HL-60 (cell line): Measurements from ENCODE around the gene TMEM163.
"Not testable (repeated sequence)": the region's sequence is repeated elsewhere in the genome, so short reads cannot be mapped to it uniquely, and the experiment has no call there.

ENCODE experiments used
- DNase-seq, 2 experiments: peaks; one replicate each; pipeline ENCODE4 v3.0.0-alpha.2; 2010 to 2020; ENCODE audit warnings: low read depth in 1 of 2, low spot score in 1 of 2
- H3K27ac ChIP-seq: fragments of 250-450 bp; sonication (Bioruptor Pico); replicated peaks from 2 replicates; pipeline ENCODE4 v1.5.1; 2020; ENCODE audit warnings: mild to moderate bottlenecking, moderate library complexity
- H3K27me3 ChIP-seq: fragments of 250-450 bp; sonication (Bioruptor Pico); 2 replicates; pipeline ENCODE4 v1.5.1; 2021; ENCODE audit warnings: mild to moderate bottlenecking, moderate library complexity; ENCODE audit not compliant: insufficient read depth, poor library complexity, severe bottlenecking
- H3K4me3 ChIP-seq: replicated peaks from 2 replicates; pipeline ENCODE4 v1.5.1; 2011; ENCODE audit warnings: mild to moderate bottlenecking, control low read depth, low read length; ENCODE audit not compliant: insufficient read depth
- GABPA ChIP-seq: IDR thresholded peaks from 2 replicates; pipeline ENCODE4 v1.6.1; 2012; ENCODE audit warnings: low read depth
- POLR2AphosphoS5 ChIP-seq: IDR thresholded peaks from 2 replicates; pipeline ENCODE4 v1.6.1; 2012; ENCODE audit warnings: low read depth
- SPI1 ChIP-seq: IDR thresholded peaks from 2 replicates; pipeline ENCODE4 v1.6.1; 2012; ENCODE audit warnings: low read depth, mild to moderate bottlenecking, borderline replicate concordance
- TF ChIP-seq, protein P1 (sequence below): IDR thresholded peaks from one replicate; pipeline ENCODE4 v1.5.1; 2011; ENCODE audit warnings: low read length, control low read depth, inconsistent platforms; ENCODE audit not compliant: insufficient read depth
- TF ChIP-seq, protein P2 (sequence below): IDR thresholded peaks from 2 replicates; pipeline ENCODE4 v1.6.1; 2012; ENCODE audit warnings: low read depth; ENCODE audit not compliant: insufficient replicate concordance

Gene TMEM163

DNA sequence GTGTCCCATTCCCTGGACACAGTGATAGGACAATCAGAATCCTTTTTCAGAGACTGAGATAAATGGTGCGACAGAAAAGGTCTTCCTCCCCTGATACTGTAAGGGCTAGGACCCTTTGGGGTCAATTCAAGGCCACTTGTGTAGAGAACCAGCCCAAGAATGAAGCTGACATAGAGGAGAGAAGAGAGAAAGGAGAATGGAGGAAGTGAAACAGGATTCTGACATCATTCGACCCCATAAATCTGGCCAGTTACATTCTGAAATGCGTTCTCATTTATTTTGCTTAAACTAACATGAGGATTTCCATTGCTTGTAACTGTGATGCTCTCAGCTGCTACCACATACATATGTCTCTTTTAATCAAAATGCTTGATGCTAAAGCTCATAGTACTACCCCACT, 148.1 kb downstream of the TMEM163 start:
- Histone ChIP-seq H3K27me3 (peaks cover 2% of the 10 kb centered on the region), H3K27ac (no peak overlapping the region), H3K4me3 (no peak overlapping the region)
- DNase-seq: no peak
- TF ChIP-seq, protein P1, sequence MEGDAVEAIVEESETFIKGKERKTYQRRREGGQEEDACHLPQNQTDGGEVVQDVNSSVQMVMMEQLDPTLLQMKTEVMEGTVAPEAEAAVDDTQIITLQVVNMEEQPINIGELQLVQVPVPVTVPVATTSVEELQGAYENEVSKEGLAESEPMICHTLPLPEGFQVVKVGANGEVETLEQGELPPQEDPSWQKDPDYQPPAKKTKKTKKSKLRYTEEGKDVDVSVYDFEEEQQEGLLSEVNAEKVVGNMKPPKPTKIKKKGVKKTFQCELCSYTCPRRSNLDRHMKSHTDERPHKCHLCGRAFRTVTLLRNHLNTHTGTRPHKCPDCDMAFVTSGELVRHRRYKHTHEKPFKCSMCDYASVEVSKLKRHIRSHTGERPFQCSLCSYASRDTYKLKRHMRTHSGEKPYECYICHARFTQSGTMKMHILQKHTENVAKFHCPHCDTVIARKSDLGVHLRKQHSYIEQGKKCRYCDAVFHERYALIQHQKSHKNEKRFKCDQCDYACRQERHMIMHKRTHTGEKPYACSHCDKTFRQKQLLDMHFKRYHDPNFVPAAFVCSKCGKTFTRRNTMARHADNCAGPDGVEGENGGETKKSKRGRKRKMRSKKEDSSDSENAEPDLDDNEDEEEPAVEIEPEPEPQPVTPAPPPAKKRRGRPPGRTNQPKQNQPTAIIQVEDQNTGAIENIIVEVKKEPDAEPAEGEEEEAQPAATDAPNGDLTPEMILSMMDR: no peak
- TF ChIP-seq, protein P2, sequence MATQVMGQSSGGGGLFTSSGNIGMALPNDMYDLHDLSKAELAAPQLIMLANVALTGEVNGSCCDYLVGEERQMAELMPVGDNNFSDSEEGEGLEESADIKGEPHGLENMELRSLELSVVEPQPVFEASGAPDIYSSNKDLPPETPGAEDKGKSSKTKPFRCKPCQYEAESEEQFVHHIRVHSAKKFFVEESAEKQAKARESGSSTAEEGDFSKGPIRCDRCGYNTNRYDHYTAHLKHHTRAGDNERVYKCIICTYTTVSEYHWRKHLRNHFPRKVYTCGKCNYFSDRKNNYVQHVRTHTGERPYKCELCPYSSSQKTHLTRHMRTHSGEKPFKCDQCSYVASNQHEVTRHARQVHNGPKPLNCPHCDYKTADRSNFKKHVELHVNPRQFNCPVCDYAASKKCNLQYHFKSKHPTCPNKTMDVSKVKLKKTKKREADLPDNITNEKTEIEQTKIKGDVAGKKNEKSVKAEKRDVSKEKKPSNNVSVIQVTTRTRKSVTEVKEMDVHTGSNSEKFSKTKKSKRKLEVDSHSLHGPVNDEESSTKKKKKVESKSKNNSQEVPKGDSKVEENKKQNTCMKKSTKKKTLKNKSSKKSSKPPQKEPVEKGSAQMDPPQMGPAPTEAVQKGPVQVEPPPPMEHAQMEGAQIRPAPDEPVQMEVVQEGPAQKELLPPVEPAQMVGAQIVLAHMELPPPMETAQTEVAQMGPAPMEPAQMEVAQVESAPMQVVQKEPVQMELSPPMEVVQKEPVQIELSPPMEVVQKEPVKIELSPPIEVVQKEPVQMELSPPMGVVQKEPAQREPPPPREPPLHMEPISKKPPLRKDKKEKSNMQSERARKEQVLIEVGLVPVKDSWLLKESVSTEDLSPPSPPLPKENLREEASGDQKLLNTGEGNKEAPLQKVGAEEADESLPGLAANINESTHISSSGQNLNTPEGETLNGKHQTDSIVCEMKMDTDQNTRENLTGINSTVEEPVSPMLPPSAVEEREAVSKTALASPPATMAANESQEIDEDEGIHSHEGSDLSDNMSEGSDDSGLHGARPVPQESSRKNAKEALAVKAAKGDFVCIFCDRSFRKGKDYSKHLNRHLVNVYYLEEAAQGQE: no peak
- no peak for TF ChIP-seq GABPA
- no peak for TF ChIP-seq POLR2AphosphoS5
- no peak for TF ChIP-seq SPI1

DNA sequence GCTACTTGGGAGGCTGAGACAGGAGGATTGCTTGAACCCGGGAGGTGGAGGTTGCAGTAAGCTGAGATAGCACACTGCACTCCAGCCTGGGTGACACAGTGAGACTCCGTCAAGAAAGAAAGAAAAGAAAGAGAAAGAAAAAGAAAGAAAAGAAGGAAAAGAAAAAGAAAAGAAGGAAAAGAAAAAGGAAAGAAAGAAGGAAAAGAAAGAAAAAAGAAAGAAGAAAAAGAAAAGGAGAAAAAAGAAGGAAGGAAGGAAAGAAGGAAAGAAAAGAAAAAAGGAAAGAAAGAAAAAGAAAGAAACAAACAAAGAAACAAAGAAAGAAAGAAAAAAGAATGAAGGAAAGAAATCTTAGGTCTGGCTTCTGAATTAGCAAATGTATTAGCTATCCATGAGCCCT, 150.4 kb downstream of the TMEM163 start:
- Histone ChIP-seq H3K27me3 (peaks cover 2% of the 10 kb centered on the region), H3K4me3 (no peak overlapping the region), H3K27ac (no peak overlapping the region)
- no peak for DNase-seq
- TF ChIP-seq, protein P2: no peak
- TF ChIP-seq GABPA: no peak
- TF ChIP-seq, protein P1: no peak
- TF ChIP-seq SPI1: no peak
- no peak for TF ChIP-seq POLR2AphosphoS5

DNA sequence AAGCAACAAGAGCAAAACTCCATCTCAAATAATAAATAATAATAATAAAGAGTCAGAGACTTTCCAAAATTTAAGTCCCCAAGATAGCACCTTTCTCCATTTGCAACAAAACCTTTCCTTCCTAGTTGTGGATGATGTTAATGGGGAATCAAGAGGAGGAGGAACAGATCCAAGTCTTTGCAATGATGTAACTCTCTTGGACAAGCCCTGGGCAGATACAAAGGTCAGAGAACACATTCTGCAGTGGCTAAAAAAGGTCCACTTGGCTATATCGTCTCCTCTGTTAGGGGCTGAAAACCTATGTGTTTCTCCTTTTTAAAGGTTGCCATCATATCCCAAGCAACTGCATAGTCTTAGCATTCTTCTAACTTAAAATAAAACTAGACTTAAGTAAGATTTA, 151.1 kb downstream of the TMEM163 start:
- TF ChIP-seq SPI1 (no peak), POLR2AphosphoS5 (no peak), GABPA (no peak)
- TF ChIP-seq, protein P2: no peak
- TF ChIP-seq, protein P1: no peak
- H3K27ac ChIP-seq: no peak overlapping the region
- peaks cover 2% of the 10 kb centered on the region for H3K27me3 ChIP-seq
- DNase-seq: no peak
- no peak overlapping the region for H3K4me3 ChIP-seq

DNA sequence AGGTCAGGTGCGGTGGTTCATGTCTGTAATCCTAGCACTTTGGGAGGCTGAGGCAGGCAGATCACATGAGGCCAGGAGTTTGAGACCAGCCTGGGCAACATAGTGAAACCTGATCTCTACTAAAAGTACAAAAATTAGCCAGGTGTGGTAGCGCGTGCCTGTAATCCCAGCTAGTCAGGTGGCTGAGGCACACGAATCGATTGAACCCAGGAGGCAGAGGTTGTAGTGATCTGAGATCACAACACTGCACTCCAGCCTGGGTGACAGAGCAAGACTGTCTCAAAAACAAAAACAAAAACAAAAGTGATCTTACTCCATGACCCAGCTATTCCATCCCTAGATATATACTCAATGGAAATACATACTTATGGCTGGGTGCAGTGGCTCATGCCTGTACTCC, 153.8 kb downstream of the TMEM163 start:
- not testable (repeated sequence) for H3K27me3 ChIP-seq, H3K4me3 ChIP-seq, DNase-seq, H3K27ac ChIP-seq
